ENCODE data around the gene NIP7.

The NIP7 gene

DNA sequence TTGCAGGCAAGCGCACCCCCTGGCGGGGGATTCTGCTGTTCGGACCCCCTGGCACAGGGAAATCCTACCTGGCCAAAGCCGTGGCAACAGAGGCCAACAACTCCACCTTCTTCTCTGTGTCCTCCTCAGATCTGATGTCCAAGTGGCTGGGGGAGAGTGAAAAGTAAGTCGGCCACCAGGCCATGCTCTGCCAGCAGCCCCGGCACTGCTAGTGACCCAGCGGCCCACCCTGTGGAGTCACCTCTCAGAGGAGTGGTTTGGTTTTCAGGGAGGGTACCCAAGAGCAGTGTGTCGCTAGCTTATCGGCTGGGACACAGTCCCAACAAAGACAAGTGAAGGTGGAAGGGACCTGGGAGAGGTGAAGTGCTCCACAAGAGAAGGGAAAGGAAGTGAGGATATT, 20.2 kb upstream of the NIP7 start:
- no peak for DNase-seq

DNA sequence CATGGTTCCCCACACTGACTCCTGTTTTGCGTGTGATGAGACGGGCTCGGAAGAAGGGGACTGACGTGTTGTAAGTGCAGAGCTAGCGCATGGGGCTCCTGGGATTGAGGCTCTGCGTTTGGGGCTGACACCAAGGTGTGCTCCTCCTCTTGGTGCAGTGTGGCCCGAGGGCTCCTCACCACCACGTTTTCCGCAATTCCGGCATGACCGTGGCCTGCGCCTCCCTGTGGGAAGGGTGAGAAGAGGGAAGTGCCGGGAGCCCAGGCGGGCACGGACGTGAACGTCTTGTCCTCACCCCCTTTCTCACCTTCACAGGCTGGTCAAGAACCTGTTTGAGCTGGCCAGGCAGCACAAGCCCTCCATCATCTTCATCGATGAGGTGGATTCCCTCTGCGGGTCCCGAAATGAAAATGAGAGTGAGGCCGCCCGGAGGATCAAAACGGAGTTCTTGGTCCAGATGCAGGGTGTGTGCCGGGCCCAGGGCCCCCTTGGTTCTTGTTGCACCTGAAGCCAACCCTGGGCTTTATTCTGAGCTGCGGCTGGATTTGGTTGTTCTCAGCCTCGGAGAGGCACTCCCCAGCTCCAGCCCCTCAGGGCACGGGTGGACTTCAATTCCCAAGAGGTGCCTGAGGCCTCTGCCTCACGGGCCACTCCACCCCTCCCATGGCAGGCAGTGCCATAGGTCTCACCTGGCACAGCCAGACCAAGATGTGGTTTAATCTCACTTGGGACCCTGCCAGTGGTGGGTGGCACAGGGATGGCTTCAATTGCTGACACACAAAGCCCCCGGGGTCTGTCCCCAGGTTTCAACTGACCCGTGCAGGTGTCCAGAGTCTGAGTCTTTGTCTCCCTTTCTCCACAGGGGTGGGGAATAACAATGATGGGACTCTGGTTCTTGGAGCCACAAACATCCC, 19.5 kb upstream of the NIP7 start:
- no peak for DNase-seq

DNA sequence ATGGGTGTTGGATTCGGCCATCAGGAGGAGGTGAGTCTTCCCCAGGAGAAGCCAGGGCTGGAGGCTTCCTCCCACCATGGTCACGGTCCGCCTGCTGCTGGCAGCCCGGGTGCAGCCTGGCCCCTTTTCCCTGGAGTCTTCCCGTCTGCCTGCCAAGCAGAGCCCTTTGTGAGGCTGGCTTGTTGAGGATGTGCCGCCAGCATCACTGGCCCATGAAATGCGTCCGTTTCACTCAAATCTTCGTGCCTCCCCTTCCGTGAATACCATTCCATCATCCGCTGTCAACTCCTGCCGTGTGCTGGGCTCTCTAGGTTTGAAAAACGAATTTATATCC, 18.9 kb upstream of the NIP7 start:
- no peak for DNase-seq

DNA sequence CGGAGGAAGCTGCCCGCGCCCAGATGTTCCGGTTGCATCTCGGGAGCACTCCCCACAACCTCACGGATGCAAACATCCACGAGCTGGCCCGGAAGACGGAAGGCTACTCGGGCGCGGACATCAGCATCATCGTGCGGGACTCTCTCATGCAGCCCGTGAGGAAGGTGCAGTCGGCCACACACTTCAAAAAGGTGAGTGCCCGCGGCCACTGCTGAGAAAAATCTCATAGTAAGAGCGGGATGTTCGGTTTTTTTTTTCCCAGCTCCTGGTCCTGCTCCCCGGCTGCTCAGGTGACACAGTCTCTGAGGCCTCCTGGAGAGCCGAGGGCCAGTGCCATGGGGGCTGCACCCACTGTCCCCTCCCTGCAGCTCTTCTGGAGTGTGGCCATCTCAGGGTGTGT, 18.5 kb upstream of the NIP7 start:
- no peak for DNase-seq

DNA sequence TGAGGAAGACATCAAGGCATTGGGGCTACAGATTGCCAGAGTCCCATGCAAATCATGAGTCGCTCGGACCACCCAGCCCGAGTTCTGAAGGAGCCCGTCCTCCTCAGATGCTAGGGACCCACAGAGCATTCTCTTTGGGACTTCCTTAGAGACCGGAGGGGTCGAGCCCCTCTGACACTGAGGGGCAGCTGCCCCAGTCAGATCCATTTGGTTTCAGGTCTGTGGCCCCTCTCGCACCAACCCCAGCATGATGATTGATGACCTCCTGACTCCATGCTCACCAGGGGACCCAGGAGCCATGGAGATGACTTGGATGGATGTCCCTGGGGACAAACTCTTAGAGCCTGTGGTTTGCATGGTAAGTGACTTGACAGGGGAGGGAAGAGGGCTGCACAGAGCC, 17.2 kb upstream of the NIP7 start:
- DNase-seq = no peak

DNA sequence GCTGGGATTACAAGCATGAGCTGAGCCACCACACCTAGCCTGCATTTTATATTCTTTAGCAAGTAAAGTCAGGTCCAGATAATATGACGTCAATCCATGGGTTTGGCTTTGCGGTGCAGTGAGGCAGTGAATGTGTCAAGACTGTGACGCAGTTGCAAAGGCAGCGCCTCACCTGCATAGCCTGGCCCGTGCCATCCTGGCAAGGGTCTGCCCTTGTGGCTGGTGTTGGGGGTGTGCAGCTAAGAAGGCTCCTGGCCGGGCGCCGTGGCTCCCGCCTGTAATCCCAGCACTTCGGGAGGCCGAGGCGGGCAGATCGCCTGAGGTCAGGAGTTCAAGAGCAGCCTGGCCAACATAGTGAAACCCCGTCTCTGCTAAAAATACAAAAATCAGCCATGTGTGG, 16.2 kb upstream of the NIP7 start:
- no peak for DNase-seq

DNA sequence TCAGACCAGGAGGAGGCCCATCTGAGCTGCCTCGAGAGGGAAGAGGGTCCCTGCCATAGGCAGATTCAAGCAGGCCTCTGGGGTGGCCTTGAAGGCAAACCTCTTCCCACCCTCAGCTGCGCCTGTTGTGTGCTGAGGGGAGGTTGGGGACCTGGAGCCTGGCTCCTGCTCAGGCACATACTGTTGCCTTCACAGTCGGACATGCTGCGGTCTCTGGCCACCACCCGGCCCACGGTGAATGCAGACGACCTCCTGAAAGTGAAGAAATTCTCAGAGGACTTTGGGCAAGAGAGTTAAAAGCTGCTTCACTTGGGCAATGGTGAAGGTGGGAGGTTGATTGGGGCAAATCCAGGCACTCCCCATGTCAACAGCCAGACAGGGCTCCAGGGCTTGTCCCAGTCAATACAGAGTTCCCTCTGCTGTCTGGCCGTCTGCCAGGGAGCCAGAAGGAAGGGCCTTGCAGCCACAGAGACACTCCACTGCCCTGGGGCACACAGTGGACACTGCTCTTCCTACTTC, 15.5 kb upstream of the NIP7 start:
- DNase-seq = peak; percentile 44

DNA sequence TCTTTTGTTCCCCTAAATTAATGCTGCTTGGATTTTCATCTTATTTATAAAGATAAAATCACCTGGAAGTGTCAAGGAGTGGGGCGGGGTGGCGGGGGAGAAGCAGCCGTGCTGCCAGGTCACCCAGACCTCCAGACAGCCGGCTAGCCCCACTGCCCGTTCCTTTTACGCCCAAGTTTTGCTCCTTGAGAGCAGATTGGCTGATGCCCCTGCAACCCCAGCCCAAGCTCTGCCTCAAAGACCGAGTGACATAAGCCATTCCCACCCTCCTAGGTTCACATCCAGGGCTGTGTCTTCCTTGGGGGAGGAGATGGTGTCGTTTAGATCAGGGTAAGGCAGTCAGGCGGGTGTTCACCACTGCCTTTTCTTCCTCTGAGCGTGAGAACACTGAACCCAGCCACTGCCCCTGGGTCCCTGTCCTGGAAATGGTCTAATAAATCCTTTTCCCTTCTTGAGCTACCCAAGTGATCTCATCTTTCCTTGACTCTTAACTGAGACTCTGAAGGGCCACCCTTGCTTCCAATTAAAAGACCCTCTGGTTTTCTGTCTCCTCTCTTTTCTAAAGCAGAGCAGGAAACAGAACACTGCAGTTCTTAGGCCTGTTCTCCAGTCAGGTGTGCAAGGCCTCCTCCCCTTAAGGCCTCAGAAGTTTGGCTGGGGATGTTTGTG, 14.9 kb upstream of the NIP7 start:
- DNase-seq = no peak

DNA sequence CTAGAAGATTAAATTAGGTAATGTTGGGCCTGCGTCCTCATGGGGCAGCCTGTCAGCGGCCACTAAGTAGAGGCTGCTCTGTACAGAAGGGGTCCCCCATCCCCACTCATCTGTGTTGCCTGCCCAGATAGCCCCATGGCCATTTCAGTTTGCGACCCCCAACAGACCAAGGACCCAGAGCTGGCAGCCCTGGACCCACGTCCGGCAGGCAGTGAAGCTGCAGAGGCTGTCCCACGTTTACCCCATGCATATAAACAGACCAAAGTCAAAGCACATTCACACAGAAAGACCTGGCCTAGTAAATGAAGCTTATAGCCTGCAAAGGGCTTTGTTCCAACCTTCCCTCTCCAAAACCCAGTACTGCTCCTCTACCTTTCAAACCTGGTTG, 13.8 kb upstream of the NIP7 start:
- no peak for DNase-seq

DNA sequence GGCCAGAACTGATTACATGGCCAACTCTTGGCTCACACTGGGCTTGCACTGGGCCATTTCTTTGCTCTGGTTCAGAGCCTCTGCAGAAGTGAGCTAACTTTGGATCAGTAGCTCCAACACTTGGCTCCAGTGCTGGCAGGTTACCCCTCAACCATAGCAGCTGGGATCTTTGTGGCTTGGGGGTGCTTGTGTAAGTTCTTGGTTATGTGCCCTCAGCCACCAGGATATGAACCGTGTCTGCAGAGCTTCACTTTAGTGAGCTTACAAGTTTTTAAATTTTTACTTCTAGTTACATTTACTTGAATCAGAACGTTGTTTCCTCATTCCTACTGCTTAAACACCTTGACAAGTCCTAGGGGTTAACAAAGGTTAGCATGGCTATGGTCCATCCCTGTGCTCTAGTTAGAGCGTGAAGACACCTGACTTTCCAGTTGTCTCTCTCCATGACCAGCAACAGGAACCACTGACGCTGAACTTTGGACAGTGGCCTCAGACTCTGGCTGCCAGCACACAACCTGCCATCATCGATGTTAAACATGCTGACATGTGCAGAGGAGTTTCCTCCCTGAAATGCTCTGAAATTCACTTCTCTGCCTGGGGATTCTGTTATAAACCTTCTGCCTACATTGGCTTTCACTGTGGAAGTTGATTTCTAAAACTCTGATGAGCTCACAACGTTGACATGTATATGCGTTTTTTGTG, 13.2 kb upstream of the NIP7 start:
- DNase-seq = no peak

DNA sequence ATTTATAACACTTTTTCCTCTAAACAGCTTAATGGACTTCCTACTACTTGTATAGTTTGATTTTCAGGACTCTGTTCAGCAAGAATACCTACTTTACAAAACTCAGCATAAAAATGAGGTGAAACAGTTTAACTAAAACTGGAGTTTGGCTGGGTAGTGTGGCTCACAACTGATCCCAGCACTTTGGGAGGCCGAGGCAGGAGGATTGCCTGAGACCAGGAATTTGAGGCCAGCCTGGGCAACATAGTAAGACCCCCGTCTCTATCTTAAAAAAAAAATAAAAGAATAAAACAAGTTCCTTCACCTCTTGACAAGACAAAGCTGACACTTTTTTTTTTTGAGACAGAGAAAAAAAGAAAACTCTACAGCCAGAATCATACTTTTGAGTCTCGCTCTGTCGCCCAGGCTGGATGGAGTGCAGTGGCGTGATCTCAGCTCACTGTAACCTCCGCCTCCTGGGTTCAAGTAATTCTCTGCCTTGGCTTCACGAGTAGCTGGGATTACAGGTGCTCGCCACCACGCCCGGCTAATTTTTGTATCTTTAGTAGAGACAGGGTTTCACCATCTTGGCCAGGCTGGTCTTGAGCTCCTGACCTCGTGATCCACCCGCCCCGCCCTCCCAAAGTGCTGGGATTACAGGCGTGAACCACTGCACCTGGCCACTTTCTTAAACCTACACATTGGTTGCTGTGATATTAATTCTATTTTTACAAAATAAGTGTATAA, 11.8 kb upstream of the NIP7 start:
- no peak for DNase-seq

DNA sequence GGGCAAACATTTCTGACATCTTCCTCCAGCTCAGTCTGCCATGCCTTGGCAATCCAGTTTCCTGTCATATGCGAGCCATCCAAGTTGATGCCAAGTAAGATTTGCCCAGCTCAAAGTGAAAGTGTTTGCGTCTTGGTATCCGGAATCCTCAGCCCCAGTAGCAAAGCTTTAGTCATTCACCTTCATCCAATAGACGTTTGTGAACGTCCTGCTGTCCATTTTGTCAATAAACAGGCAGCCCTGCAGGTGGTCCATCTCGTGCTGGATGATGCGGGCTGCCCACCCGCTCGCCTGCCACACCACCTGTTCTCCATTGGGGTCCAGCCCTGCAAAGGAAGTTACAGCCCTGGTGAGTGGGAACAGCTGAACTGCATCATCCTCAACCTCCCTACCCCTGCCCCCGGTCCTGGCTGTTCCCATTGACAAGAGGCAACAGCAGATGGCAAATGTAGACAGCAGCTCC, 10.7 kb upstream of the NIP7 start:
- DNase-seq = peak; percentile 51

DNA sequence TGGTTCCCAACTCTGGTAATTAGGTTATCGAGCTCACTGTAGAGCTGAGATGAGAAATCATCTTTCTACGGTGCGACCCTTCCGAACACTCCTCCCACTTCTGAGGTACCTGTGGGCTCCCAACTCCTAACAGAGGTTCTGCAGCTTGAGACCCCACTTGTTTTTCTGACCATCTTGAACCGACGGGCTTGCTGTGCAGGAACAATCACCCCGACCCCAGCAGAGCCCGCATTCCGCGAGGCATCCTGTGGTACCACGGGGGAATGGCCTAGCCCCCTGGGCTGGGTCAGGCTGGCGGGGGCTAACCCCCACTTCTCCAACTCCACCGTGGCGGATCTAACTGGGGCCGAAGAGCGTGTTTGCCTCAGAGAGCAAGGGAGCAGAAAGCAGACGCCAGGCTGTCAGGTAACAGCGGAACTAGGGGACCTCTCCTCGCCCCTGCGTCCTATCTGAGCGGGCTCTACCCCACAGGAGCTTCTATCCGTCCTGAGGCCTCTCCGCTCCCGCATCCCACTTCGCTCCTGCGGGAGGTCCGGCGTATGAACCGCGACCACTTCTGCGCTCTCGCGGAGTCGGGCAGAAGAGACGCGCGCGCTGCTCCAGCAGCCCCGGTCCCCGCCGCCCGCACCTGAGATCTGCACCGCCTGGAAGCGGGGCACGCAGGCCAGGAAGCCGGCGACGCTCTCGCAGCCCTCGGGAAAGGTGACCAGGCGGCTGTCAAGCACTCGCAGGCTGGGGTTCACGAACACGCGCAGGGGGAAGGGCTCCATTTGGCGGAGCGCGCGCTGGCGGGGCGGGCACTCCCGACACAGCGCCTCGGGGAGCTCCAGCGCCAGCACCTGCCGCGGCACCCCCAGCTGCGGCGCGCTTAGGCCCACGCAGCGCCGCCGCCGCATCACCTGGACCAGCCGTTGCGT, 9.9 kb upstream of the NIP7 start:
- DNase-seq = peak; percentile 35

DNA sequence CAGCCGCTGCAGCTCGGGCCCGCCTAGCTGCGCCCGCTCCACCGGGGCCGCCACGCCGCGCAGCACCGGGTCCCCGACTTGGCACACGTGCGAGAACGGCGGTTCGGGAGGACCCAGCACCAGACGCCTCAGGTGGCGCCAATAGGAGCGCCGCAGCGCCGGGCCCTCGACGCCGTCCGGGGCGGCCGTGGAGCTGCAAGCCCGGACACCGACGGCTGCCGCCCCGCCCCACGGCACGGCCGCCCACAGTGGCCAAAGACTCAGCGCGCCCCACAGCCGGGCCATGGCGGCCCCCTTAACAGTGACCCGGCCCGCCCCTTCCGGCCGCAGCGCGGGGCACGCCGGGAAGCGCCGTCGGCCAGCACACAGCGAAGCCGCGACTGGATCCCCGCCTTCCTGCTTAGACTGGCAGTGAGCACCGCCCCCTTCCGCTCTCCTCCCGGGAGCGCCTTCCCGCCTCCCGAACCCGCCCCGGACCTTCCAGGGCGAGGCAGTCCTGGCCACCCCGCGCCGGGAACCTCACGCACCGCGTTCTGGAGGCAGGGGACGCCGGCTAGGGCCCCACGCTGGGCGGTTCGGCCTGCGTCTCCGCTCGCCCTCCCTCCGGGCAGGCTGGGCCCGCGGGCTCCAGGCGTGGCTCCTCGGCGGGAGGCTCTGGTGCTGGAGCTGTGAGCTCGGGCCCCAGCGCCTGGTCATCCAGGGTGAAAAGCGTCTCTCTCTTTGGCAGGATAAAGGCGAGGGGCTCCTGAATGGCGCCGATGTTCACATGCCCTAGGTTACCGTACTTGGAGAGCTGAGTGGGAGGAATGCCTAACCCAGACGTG, 9.1 kb upstream of the NIP7 start, which contains the start of gene PDF:
TSS of gene PDF (minus strand) at position 303 of the 824 bp plus-strand sequence. CDS start at position 285, 18 bp downstream.
- peak; percentile 94 for DNase-seq

DNA sequence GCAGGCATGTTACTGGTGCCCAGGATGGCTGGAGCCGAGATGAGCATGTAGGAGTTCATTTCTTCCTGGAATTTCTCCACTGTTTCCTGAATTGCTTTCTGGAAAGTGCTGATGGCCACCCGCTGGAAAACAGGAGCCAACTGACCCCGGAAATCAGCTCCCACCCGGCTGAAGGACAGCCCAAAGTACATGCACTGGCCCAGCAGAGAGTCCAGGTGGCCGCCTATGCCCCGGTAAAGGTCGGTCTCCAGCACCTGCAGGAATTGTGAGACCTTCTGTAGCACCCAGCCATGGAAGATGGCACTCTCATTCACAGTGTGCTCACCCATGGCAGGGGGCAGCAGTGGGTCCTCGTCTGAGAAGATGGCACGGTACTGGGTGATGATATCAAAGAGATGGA, 4.9 kb upstream of the NIP7 start:
- DNase-seq = no peak

DNA sequence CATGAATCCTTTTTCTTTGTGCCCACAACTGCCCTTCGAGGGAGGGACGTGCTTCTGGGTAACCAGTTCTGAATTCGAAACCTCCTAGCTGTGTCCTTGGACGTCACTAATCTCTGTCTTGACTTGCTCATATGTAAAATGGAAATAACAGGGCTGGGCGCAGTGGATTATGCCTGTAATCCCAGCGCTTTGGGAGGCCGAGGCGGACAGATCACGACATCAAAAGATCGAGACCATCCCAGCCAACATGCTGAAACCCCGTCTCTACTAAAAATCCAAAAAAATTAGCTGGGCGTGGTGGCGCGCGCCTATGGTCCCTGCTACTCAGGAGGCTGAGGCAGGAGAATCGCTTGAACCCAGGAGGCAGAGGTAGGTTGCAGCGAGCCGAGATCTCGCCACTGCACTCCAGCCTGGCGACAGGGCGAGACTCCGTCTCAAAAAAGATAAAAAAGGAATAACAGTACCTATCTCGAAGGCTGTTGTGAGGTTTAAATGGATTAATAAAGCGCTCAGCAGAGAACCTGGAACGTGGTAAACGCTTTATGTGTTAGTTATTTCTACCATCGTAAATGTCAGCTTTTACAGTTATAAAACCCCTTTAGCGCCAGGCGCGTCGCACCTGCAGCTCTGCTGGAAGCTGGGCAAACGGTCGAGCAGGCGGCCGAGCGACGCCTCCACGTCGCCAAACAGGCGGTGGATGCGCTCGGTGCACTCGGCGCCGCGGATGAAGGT, 849 bp upstream of the NIP7 start:
- DNase-seq = no peak

DNA sequence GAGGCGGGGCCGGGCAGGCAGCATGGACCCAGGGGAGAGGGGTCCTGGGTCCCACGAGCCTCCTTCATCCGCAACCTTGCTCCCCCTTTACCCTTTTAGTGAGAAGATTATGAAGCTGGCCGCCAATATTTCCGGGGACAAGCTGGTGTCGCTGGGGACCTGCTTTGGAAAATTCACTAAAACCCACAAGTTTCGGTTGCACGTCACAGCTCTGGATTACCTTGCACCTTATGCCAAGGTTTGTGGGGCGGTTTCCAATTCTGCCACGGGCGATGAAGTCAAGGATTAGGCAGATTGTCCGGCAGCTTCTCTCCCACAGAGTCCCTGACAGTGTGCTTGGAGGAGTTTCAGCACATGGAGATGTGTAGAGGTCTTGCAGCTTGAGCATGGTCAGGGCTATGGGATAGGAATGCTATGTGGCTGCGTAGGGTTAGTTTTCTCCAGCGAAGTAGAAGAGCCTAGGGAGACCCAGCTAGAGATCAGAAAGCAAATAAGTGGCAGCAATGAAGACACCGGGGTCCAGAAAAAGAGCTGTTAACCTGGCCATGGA, 598 bp downstream of the NIP7 start:
- DNase-seq = peak; percentile 18

DNA sequence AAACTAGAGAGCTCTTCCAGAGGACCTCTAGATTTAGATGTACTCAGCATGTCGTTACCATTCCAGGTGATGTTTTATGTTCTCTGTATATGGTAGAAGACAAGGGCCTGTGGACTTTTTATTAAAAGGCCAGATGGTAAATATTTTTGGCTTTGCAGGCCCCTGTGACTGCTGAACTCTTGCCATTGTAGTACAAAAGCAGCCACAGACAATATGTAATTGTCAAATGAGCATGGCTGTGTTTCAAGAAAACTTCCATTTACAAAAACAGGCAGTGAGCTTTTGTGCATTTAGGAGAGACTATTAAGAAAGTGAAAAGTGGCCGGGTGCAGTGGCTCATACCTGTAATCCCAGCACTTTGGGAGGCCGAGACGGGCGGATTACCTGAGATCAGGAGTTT, 4.6 kb downstream of the NIP7 start:
- DNase-seq = no peak

DNA sequence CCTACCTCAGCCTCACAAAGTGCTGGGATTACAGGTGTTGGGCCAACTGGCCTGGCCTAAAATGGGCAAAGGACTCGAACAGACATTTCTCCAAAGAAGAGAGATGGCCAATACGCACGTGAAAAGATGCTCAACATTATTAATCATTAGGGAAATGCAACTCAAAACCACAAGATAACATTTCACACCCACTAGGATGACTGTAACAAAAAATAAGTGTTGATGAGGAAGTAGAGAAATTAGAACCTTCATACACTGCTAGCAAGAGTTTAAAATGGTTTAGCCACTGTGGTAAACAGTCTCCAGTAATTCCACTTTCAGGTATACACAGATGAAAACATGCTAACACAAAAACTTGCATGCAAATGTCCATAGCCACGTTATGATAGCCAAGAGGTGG, 6.4 kb downstream of the NIP7 start:
- no peak for DNase-seq

DNA sequence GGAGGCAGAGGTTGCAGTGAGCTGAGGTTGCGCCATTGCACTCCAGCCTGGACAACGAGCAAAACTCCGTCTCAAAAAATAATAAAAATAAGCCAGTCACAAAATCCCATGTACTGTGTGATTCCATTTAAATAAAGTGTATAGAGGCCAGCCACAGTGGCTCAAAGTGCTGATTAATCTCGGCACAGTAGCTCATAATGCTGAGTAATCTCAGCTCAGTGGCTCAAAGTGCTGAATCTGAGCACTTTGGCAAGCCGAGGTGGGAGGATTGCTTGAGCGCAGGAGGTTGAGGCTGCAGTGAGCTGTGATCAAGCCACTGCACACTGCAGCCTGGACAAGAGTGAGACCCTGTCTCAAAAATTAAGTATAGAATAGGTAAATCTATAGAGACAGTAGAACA, 7.1 kb downstream of the NIP7 start:
- no peak for DNase-seq

Data from EL (cell line).